GM18502 (cell line): Measurements from ENCODE around the gene SHC3.

Source experiments
- ATAC-seq: cut with Tn5 transposase; IDR thresholded peaks from one replicate; pipeline ENCODE4 v1.9.1; 2021; ENCODE audit warnings: mild to moderate bottlenecking; ENCODE audit not compliant: unreplicated experiment, poor library complexity

Gene SHC3

GRCh38 chr9:89165341-89165740 is 13.3 kb downstream of the SHC3 start:
- ATAC-seq: no peak

GRCh38 chr9:89161221-89161620 is 17.4 kb downstream of the SHC3 start:
- ATAC-seq: no peak

GRCh38 chr9:89160806-89161205 is 17.8 kb downstream of the SHC3 start:
- no peak for ATAC-seq

- ATAC-seq: no peak
Observed at GRCh38 chr9:89154651-89155336, 23.8 kb downstream of the SHC3 start.

- no peak for ATAC-seq
Observed at GRCh38 chr9:89154218-89154617, 24.4 kb downstream of the SHC3 start.

GRCh38 chr9:89153232-89154017 is 25.2 kb downstream of the SHC3 start:
- ATAC-seq: no peak

- ATAC-seq: no peak
Observed at GRCh38 chr9:89149726-89150125, 28.9 kb downstream of the SHC3 start.

- ATAC-seq: no peak
Observed at GRCh38 chr9:89145097-89145496, 33.5 kb downstream of the SHC3 start.

- no peak for ATAC-seq
Observed at GRCh38 chr9:89144238-89144637, 34.4 kb downstream of the SHC3 start.

GRCh38 chr9:89143266-89143665 is 35.4 kb downstream of the SHC3 start:
- ATAC-seq: no peak

- no peak for ATAC-seq
Observed at GRCh38 chr9:89139455-89139854, 39.2 kb downstream of the SHC3 start.

- no peak for ATAC-seq
Observed at GRCh38 chr9:89138463-89139390, 39.9 kb downstream of the SHC3 start.

GRCh38 chr9:89137542-89138462 is 40.8 kb downstream of the SHC3 start:
- no peak for ATAC-seq

- ATAC-seq: no peak
Observed at GRCh38 chr9:89135591-89136166, 42.9 kb downstream of the SHC3 start.

GRCh38 chr9:89134709-89135108 is 43.9 kb downstream of the SHC3 start:
- no peak for ATAC-seq

- ATAC-seq: no peak
Observed at GRCh38 chr9:89122949-89123348, 55.7 kb downstream of the SHC3 start.

- ATAC-seq: no peak
Observed at GRCh38 chr9:89120704-89121103, 57.9 kb downstream of the SHC3 start.

- ATAC-seq: no peak
Observed at GRCh38 chr9:89116805-89117192, 61.8 kb downstream of the SHC3 start.

GRCh38 chr9:89116064-89116804 is 62.4 kb downstream of the SHC3 start:
- no peak for ATAC-seq
